MG63 (cell line): Measurements from ENCODE around the gene MCUB. TPM values are rescaled to one million over a fixed set of nuclear protein-coding genes. Genes with fewer than 3 reads are reported as not detected.
"Not testable (repeated sequence)": the region's sequence is repeated elsewhere in the genome, so short reads cannot be mapped to it uniquely, and the experiment has no call there.

Experiments used
- DNase-seq: peaks from one replicate; pipeline ENCODE4 v3.0.0-alpha.2; 2020
- H3K27me3 ChIP-seq: fragments of 250-450 bp; sonication (Bioruptor Pico); 2 replicates; pipeline ENCODE4 v1.5.1; 2020; ENCODE audit warnings: mild to moderate bottlenecking, moderate library complexity
- H3K36me3 ChIP-seq: fragments of 250-450 bp; sonication (Bioruptor Pico); 2 replicates; pipeline ENCODE4 v1.5.1; 2020; ENCODE audit warnings: mild to moderate bottlenecking, moderate library complexity
- H3K4me3 ChIP-seq: fragments of 250-450 bp; sonication (Bioruptor Pico); 2 replicates; pipeline ENCODE4 v1.5.1; 2020; ENCODE audit warnings: mild to moderate bottlenecking, moderate library complexity
- H3K9me3 ChIP-seq: fragments of 250-450 bp; sonication (Bioruptor Pico); 2 replicates; pipeline ENCODE4 v1.5.1; 2020; ENCODE audit warnings: mild to moderate bottlenecking, moderate library complexity
- total RNA-seq: library from RNA; depleted of rRNA; stranded (reverse); fragments of >200 nt; shearing (Covaris generic); gene quantifications from 2 replicates; pipeline ENCODE4 v1.2.3, GENCODE V29; 2014; ENCODE audit warnings: low replicate concordance; rRNA removed

MCUB gene
- total RNA-seq = 15.0 and 47.6 TPM in 2 replicates

GRCh38 chr4:109559983-109560686 is at the start of gene MCUB:
TSS of gene MCUB (plus strand) at chr4:109560246. CDS start at chr4:109560338, 92 bp downstream.
- H3K27me3 ChIP-seq = no peaks in the 10 kb centered on the region
- no peaks in the 10 kb centered on the region for H3K36me3 ChIP-seq
- H3K4me3 ChIP-seq = peak within 1 kb of the TSS; percentile 60
- peak; percentile 86 for DNase-seq
- no peaks in the 10 kb centered on the region for H3K9me3 ChIP-seq

- Histone ChIP-seq H3K9me3 (no peaks in the 10 kb centered on the region), H3K4me3 (no peak overlapping the region), H3K36me3 (peaks cover 42% of the 10 kb centered on the region), H3K27me3 (no peaks in the 10 kb centered on the region)
- no peak for DNase-seq
Observed at GRCh38 chr4:109510687-109511086, 49.4 kb upstream of the MCUB start.

- H3K36me3 ChIP-seq = peaks cover 36% of the 10 kb centered on the region
Observed at GRCh38 chr4:109511414-109511813, 48.6 kb upstream of the MCUB start.

GRCh38 chr4:109513368-109513767 is 46.7 kb upstream of the MCUB start:
- peaks cover 45% of the 10 kb centered on the region for H3K36me3 ChIP-seq
- not testable (repeated sequence) for H3K4me3 ChIP-seq, H3K9me3 ChIP-seq, DNase-seq, H3K27me3 ChIP-seq

More at GRCh38 chr4:109511414-109511813, 48.6 kb upstream of the MCUB start:
- DNase-seq = no peak
- no peaks in the 10 kb centered on the region for H3K27me3 ChIP-seq
- H3K4me3 ChIP-seq = no peak overlapping the region
- H3K9me3 ChIP-seq = no peaks in the 10 kb centered on the region

GRCh38 chr4:109532182-109532581 is 27.9 kb upstream of the MCUB start:
- no peak overlapping the region for H3K4me3 ChIP-seq
- no peaks in the 10 kb centered on the region for H3K27me3 ChIP-seq
- no peaks in the 10 kb centered on the region for H3K9me3 ChIP-seq
- H3K36me3 ChIP-seq = peaks cover 28% of the 10 kb centered on the region
- no peak for DNase-seq

GRCh38 chr4:109545401-109545800 is 14.6 kb upstream of the MCUB start:
- DNase-seq = no peak
- H3K4me3 ChIP-seq = no peak overlapping the region
- H3K27me3 ChIP-seq = no peaks in the 10 kb centered on the region
- 0 out of 2 replicates have a peak, but pooled peaks cover 2% of the 10 kb centered on the region for H3K36me3 ChIP-seq
- H3K9me3 ChIP-seq = no peaks in the 10 kb centered on the region

GRCh38 chr4:109547394-109547793 is 12.7 kb upstream of the MCUB start:
- 0 out of 2 replicates have a peak, but pooled peaks cover under 1% of the 10 kb centered on the region for H3K36me3 ChIP-seq
- H3K27me3 ChIP-seq = no peaks in the 10 kb centered on the region
- no peak for DNase-seq
- H3K9me3 ChIP-seq = no peaks in the 10 kb centered on the region
- H3K4me3 ChIP-seq = no peak overlapping the region

- peak; percentile 15 for DNase-seq
- no peaks in the 10 kb centered on the region for H3K36me3 ChIP-seq
- H3K9me3 ChIP-seq = no peaks in the 10 kb centered on the region
- H3K27me3 ChIP-seq = no peaks in the 10 kb centered on the region
- H3K4me3 ChIP-seq = no peak overlapping the region
Observed at GRCh38 chr4:109548655-109549054, 11.4 kb upstream of the MCUB start.

- Histone ChIP-seq H3K4me3 (no peak overlapping the region), H3K9me3 (no peaks in the 10 kb centered on the region), H3K27me3 (no peaks in the 10 kb centered on the region), H3K36me3 (no peaks in the 10 kb centered on the region)
- no peak for DNase-seq
Observed at GRCh38 chr4:109552237-109552636, 7.8 kb upstream of the MCUB start.

- Histone ChIP-seq H3K4me3 (no peak overlapping the region), H3K36me3 (no peaks in the 10 kb centered on the region), H3K9me3 (no peaks in the 10 kb centered on the region), H3K27me3 (no peaks in the 10 kb centered on the region)
- DNase-seq = no peak
Observed at GRCh38 chr4:109553130-109553529, 6.9 kb upstream of the MCUB start.

- H3K27me3 ChIP-seq = no peaks in the 10 kb centered on the region
- no peaks in the 10 kb centered on the region for H3K9me3 ChIP-seq
- H3K36me3 ChIP-seq = no peaks in the 10 kb centered on the region
- no peak overlapping the region for H3K4me3 ChIP-seq
- DNase-seq = no peak
Observed at GRCh38 chr4:109554971-109555370, 5.1 kb upstream of the MCUB start.

GRCh38 chr4:109557433-109557832 is 2.6 kb upstream of the MCUB start:
- no peak for DNase-seq
- no peaks in the 10 kb centered on the region for H3K9me3 ChIP-seq
- H3K36me3 ChIP-seq = no peaks in the 10 kb centered on the region
- H3K27me3 ChIP-seq = no peaks in the 10 kb centered on the region
- no peak overlapping the region for H3K4me3 ChIP-seq

GRCh38 chr4:109558095-109558494 is 2.0 kb upstream of the MCUB start:
- not testable (repeated sequence) for H3K4me3 ChIP-seq, H3K36me3 ChIP-seq, DNase-seq, H3K9me3 ChIP-seq, H3K27me3 ChIP-seq

GRCh38 chr4:109559625-109559982 is 442 bp upstream of the MCUB start:
- peak; percentile 31 for DNase-seq

GRCh38 chr4:109560687-109561461 is 828 bp downstream of the MCUB start:
- H3K36me3 ChIP-seq = no peaks in the 10 kb centered on the region
- no peaks in the 10 kb centered on the region for H3K9me3 ChIP-seq
- H3K27me3 ChIP-seq = no peaks in the 10 kb centered on the region
- peak; percentile 53 for DNase-seq
- H3K4me3 ChIP-seq = peak overlapping the region; percentile 60

More at GRCh38 chr4:109559625-109559982, 442 bp upstream of the MCUB start:
- H3K27me3 ChIP-seq = no peaks in the 10 kb centered on the region
- no peaks in the 10 kb centered on the region for H3K9me3 ChIP-seq
- H3K36me3 ChIP-seq = no peaks in the 10 kb centered on the region
- H3K4me3 ChIP-seq = peak overlapping the region; percentile 60

GRCh38 chr4:109562457-109563239 is 2.6 kb downstream of the MCUB start:
- no peaks in the 10 kb centered on the region for H3K9me3 ChIP-seq

GRCh38 chr4:109571494-109571893 is 11.4 kb downstream of the MCUB start:
- Histone ChIP-seq H3K27me3 (no peaks in the 10 kb centered on the region), H3K9me3 (no peaks in the 10 kb centered on the region), H3K4me3 (no peak overlapping the region), H3K36me3 (no peaks in the 10 kb centered on the region)
- no peak for DNase-seq

More at GRCh38 chr4:109562457-109563239, 2.6 kb downstream of the MCUB start:
- H3K4me3 ChIP-seq = no peak overlapping the region
- H3K27me3 ChIP-seq = no peaks in the 10 kb centered on the region
- DNase-seq = no peak
- no peaks in the 10 kb centered on the region for H3K36me3 ChIP-seq
